Measurements from ENCODE around the gene ACVR1B.

GRCh38 chr12:52044292-52044983 is 92.9 kb downstream of the ACVR1B start:
- TF ChIP-seq CTCF (IDR thresholded peaks at IDR 0.05) (no peak), EZH2 (IDR thresholded peaks at IDR 0.05; ENCODE audit: borderline replicate concordance, insufficient read depth, low read depth, low read length, poor library complexity, severe bottlenecking) (no peak)

Measured in B cell (primary cell).